CD4-positive, CD25-positive, alpha-beta regulatory T cell (primary cell): ENCODE results near the gene WDFY4. TPM values are rescaled to one million over a fixed set of nuclear protein-coding genes. Genes with fewer than 3 reads are reported as not detected.

Source experiments
- ATAC-seq, 2 donors: fragments of 150-1000 bp; cut with Tn5 transposase; one replicate each; pipeline ENCODE4 v1.10.0; 2021; ENCODE audit warnings: low read depth in 2 of 2, moderate number of reproducible peaks in 2 of 2, moderate library complexity in 1 of 2
- DNase-seq, 3 donors: peaks; one replicate each; pipeline versions ENCODE4 v3.0.0 to v3.0.0-alpha.2; 2012 to 2022; ENCODE audit warnings: mixed read lengths in 1 of 3
- H3K27ac ChIP-seq: one replicate; pipeline ENCODE4 v1.7.0; 2013; ENCODE audit warnings: mild to moderate bottlenecking, low read length; ENCODE audit not compliant: insufficient read depth, poor library complexity, severe bottlenecking
- H3K27me3 ChIP-seq: one replicate; pipeline ENCODE4 v1.7.0; 2013; ENCODE audit warnings: low read length; ENCODE audit not compliant: control insufficient read depth, insufficient read depth
- H3K36me3 ChIP-seq: one replicate; pipeline ENCODE4 v1.7.0; 2013; ENCODE audit warnings: mild to moderate bottlenecking, low read length, moderate library complexity; ENCODE audit not compliant: control insufficient read depth, insufficient read depth
- H3K4me1 ChIP-seq: 2 replicates; pipeline ENCODE4 v1.7.0; 2013; ENCODE audit warnings: mild to moderate bottlenecking, low read length; ENCODE audit not compliant: insufficient read depth, control insufficient read depth, poor library complexity, severe bottlenecking
- H3K4me3 ChIP-seq: one replicate; pipeline ENCODE4 v1.7.0; 2013; ENCODE audit warnings: low read depth, mild to moderate bottlenecking, low read length, moderate library complexity
- H3K9me3 ChIP-seq, 2 experiments: 1 replicate in 1 of 2; 2 replicates in 1 of 2; pipeline ENCODE4 v1.7.0; 2013; ENCODE audit warnings: low read length in 2 of 2, mild to moderate bottlenecking in 1 of 2, moderate library complexity in 1 of 2; ENCODE audit not compliant: control insufficient read depth in 2 of 2
- H3K27ac Mint-ChIP-seq, 3 donors: one replicate each; pipeline ENCODE4 v1.8.0; 2020 to 2022; ENCODE audit warnings: mild to moderate bottlenecking in 3 of 3, mixed read lengths in 3 of 3, moderate library complexity in 2 of 3
- H3K27me3 Mint-ChIP-seq: one replicate; pipeline ENCODE4 v1.8.0; 2022; ENCODE audit warnings: mild to moderate bottlenecking, mixed read lengths
- H3K36me3 Mint-ChIP-seq: one replicate; pipeline ENCODE4 v1.8.0; 2020; ENCODE audit warnings: mixed read lengths
- H3K4me1 Mint-ChIP-seq, 4 donors: one replicate each; pipeline ENCODE4 v1.8.0; 2020 to 2022; ENCODE audit warnings: mixed read lengths in 4 of 4, mild to moderate bottlenecking in 1 of 4
- H3K4me3 Mint-ChIP-seq, 4 donors: one replicate each; pipeline ENCODE4 v1.8.0; 2020 to 2022; ENCODE audit warnings: mild to moderate bottlenecking in 4 of 4, mixed read lengths in 4 of 4, moderate library complexity in 3 of 4
- H3K9me3 Mint-ChIP-seq, 7 donors: one replicate each; pipeline ENCODE4 v1.8.0; 2020 to 2022; ENCODE audit warnings: mixed read lengths in 7 of 7, mild to moderate bottlenecking in 3 of 7, moderate library complexity in 2 of 7
- polyA plus RNA-seq, 4 donors: library from polyadenylated mRNA; unstranded; fragments of 300-500 nt; fragmentation: Illumina TruSeq; gene quantifications; one replicate each; pipeline ENCODE4 v1.2.3, GENCODE V29; 2021
- total RNA-seq: library from RNA; stranded (reverse); gene quantifications from one replicate; pipeline ENCODE4 v1.2.3, GENCODE V29; 2022

The WDFY4 gene
- total and polyA plus RNA-seq, 5 donors from 2014 or later: 0.15 to 0.57 (median 0.34) TPM

- H3K27me3 Mint-ChIP-seq: no peaks in the 10 kb centered on the region
- Histone ChIP-seq H3K9me3 (no peaks in the 10 kb centered on the region), H3K4me1 (no peaks in the 10 kb centered on the region), H3K4me3 (no peak overlapping the region), H3K27ac (no peak overlapping the region), H3K27me3 (no peaks in the 10 kb centered on the region), H3K36me3 (no peaks in the 10 kb centered on the region)
- H3K9me3 Mint-ChIP-seq: peaks cover 0 to 2% (median 0%) of the 10 kb centered on the region in 7 donors
- H3K36me3 Mint-ChIP-seq: no peaks in the 10 kb centered on the region
- H3K27ac Mint-ChIP-seq: no peak overlapping the region
- ATAC-seq: no peak
- H3K4me1 Mint-ChIP-seq: no peaks in the 10 kb centered on the region
- no peak overlapping the region for H3K4me3 Mint-ChIP-seq
- DNase-seq: no peak
These were observed 39.5 kb downstream of the WDFY4 start for GRCh38 chr10:48724127-48724526.

- Histone ChIP-seq H3K4me1 (no peaks in the 10 kb centered on the region), H3K9me3 (no peaks in the 10 kb centered on the region), H3K27me3 (no peaks in the 10 kb centered on the region), H3K27ac (no peak overlapping the region), H3K36me3 (no peaks in the 10 kb centered on the region), H3K4me3 (no peak overlapping the region)
- Mint-ChIP-seq H3K36me3 (no peaks in the 10 kb centered on the region), H3K27ac (no peak overlapping the region), H3K27me3 (no peaks in the 10 kb centered on the region), H3K4me3 (no peak overlapping the region), H3K4me1 (no peaks in the 10 kb centered on the region), H3K9me3 (peaks cover 0 to 2% (median 0%) of the 10 kb centered on the region in 7 donors)
- ATAC-seq (no peak), DNase-seq (no peak)
These were observed 41.0 kb downstream of the WDFY4 start for GRCh38 chr10:48725708-48726107.

DNA sequence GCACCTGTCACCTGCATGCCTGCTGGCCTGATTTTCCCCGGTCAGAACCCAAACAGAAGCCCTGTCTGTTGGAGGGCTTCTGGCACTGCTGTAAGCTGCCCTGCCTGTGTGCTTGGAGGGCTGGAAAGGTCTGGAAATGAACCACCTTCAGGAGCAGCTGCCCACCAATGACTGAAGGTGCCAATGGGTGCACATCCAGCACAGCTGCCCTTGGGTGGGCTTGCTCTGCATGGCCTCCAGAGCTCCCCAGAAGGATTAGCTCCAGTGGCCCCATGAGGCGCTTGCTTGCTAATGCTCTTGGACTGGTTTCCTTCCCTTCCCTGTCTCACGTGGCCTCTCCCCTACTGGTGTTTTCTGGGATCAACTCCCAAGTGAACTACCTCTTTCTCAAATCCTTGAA lies 43.2 kb downstream of the WDFY4 start:
- no peaks in the 10 kb centered on the region for H3K4me1 Mint-ChIP-seq

GRCh38 chr10:48729222-48729621 lies 44.5 kb downstream of the WDFY4 start:
- no peaks in the 10 kb centered on the region for H3K36me3 ChIP-seq
- no peak overlapping the region for H3K4me3 Mint-ChIP-seq
- no peak overlapping the region for H3K27ac Mint-ChIP-seq
- no peaks in the 10 kb centered on the region for H3K36me3 Mint-ChIP-seq
- H3K27me3 Mint-ChIP-seq: no peaks in the 10 kb centered on the region
- H3K4me1 ChIP-seq: no peaks in the 10 kb centered on the region
- no peak overlapping the region for H3K4me3 ChIP-seq
- H3K9me3 Mint-ChIP-seq: peaks cover 0 to 2% (median 0%) of the 10 kb centered on the region in 7 donors
- no peaks in the 10 kb centered on the region for H3K27me3 ChIP-seq
- DNase-seq: no peak
- H3K4me1 Mint-ChIP-seq: no peaks in the 10 kb centered on the region
- no peak overlapping the region for H3K27ac ChIP-seq
- no peak for ATAC-seq
- no peaks in the 10 kb centered on the region for H3K9me3 ChIP-seq

More for the DNA sequence above, 43.2 kb downstream of the WDFY4 start:
- Histone ChIP-seq H3K36me3 (no peaks in the 10 kb centered on the region), H3K9me3 (no peaks in the 10 kb centered on the region), H3K27ac (no peak overlapping the region), H3K4me3 (no peak overlapping the region), H3K4me1 (no peaks in the 10 kb centered on the region), H3K27me3 (no peaks in the 10 kb centered on the region)
- no peaks in the 10 kb centered on the region for H3K27me3 Mint-ChIP-seq
- H3K27ac Mint-ChIP-seq: no peak overlapping the region
- no peak overlapping the region for H3K4me3 Mint-ChIP-seq
- H3K36me3 Mint-ChIP-seq: no peaks in the 10 kb centered on the region
- peaks cover 0 to 2% (median 0%) of the 10 kb centered on the region in 7 donors for H3K9me3 Mint-ChIP-seq
- DNase-seq (no peak), ATAC-seq (no peak)

DNA sequence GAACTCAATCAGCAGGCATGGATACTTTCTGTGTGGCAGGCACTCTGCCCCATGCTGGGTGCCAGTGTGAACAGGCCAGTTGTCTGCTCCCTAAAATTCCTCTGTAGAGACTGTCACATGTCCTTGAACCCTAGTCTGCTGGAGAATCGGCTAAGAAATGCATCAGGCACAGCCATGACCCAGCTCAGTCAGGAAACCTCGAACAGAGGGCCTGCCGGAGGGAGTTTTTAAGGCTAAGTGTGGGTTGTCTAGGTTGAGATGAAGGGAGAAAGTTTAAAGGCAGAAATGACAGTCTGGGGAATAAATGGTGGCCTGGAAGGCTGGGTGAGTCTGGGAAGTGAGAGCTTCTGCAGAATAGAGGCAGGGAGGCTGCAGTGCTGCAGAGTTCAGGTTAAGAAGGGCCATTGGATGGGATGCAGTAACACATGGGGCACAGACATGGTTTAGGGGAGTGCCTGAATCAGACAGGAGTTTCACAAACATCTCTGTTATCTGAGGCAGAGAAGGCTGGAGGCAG lies 45.3 kb downstream of the WDFY4 start:
- Histone ChIP-seq H3K36me3 (no peaks in the 10 kb centered on the region), H3K27ac (no peak overlapping the region), H3K27me3 (no peaks in the 10 kb centered on the region), H3K9me3 (no peaks in the 10 kb centered on the region), H3K4me1 (no peaks in the 10 kb centered on the region), H3K4me3 (no peak overlapping the region)
- DNase-seq (no peak), ATAC-seq (no peak)
- Mint-ChIP-seq H3K36me3 (no peaks in the 10 kb centered on the region), H3K9me3 (peaks cover 0 to 1% (median 0%) of the 10 kb centered on the region in 7 donors), H3K27me3 (no peaks in the 10 kb centered on the region), H3K27ac (no peak overlapping the region), H3K4me1 (no peaks in the 10 kb centered on the region), H3K4me3 (no peak overlapping the region)

GRCh38 chr10:48731141-48731540 lies 46.5 kb downstream of the WDFY4 start:
- Mint-ChIP-seq H3K4me3 (no peak overlapping the region), H3K9me3 (peaks cover 0 to 1% (median 0%) of the 10 kb centered on the region in 7 donors), H3K4me1 (no peaks in the 10 kb centered on the region), H3K27me3 (no peaks in the 10 kb centered on the region), H3K27ac (no peak overlapping the region), H3K36me3 (no peaks in the 10 kb centered on the region)
- no peaks in the 10 kb centered on the region for H3K4me1 ChIP-seq
- DNase-seq (no peak), ATAC-seq (no peak)
- no peak overlapping the region for H3K4me3 ChIP-seq
- no peaks in the 10 kb centered on the region for H3K36me3 ChIP-seq
- H3K27me3 ChIP-seq: no peaks in the 10 kb centered on the region
- no peak overlapping the region for H3K27ac ChIP-seq
- no peaks in the 10 kb centered on the region for H3K9me3 ChIP-seq

DNA sequence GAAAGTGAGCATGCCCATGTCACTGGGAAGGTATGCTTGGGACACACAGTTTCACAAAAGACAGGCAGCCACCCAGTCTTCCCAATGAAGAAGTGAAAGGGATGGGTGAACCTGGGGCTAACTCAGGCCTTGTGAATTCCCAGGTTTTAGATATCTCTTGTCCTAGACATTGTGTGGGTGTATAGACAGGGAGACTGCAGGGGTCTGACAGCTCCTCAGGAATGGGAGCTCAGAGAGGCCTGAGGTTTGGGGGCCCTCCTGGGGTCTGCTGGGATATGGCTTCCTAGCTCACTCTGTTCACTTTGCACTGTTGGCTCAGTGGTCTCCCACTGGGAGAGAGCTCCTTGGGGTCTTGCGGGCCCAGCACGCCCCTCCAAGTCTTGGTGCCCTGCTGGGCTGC lies 47.0 kb downstream of the WDFY4 start:
- Mint-ChIP-seq H3K4me1 (no peaks in the 10 kb centered on the region), H3K9me3 (peaks cover 0 to 1% (median 0%) of the 10 kb centered on the region in 7 donors), H3K27ac (no peak overlapping the region), H3K4me3 (no peak overlapping the region), H3K27me3 (no peaks in the 10 kb centered on the region), H3K36me3 (no peaks in the 10 kb centered on the region)
- ATAC-seq: no peak
- no peak overlapping the region for H3K27ac ChIP-seq
- no peaks in the 10 kb centered on the region for H3K9me3 ChIP-seq
- DNase-seq: no peak
- H3K4me1 ChIP-seq: no peaks in the 10 kb centered on the region
- no peak overlapping the region for H3K4me3 ChIP-seq
- H3K36me3 ChIP-seq: no peaks in the 10 kb centered on the region
- no peaks in the 10 kb centered on the region for H3K27me3 ChIP-seq

DNA sequence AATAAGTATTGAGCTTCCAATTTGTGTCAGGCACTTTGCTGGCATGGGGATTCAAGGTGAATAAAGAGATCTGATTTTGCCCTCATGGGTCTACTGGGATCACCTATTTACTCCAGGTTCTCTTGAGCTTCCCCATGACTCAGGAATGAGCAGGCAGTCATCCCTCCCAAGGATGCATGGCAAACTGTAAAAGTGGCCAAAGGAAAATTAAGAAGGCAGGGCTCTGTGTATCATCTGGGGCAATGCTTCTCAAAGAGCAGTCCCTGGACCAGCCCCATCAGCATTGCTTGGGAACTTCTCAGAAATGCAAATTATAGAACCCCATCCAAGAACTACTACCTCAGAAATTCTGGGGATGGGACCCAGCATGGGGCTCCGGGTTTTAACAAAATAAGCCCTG lies 48.7 kb downstream of the WDFY4 start:
- H3K9me3 Mint-ChIP-seq: no peaks in the 10 kb centered on the region
- H3K4me1 Mint-ChIP-seq: no peaks in the 10 kb centered on the region
- no peak for ATAC-seq

More for the DNA sequence above, 48.7 kb downstream of the WDFY4 start:
- no peaks in the 10 kb centered on the region for H3K36me3 Mint-ChIP-seq
- no peak overlapping the region for H3K4me3 Mint-ChIP-seq
- no peak for DNase-seq
- H3K27me3 Mint-ChIP-seq: peaks cover 4% of the 10 kb centered on the region
- no peaks in the 10 kb centered on the region for H3K9me3 ChIP-seq
- H3K4me3 ChIP-seq: no peak overlapping the region
- no peaks in the 10 kb centered on the region for H3K4me1 ChIP-seq
- no peaks in the 10 kb centered on the region for H3K36me3 ChIP-seq
- H3K27ac ChIP-seq: no peak overlapping the region
- no peak overlapping the region for H3K27ac Mint-ChIP-seq
- no peaks in the 10 kb centered on the region for H3K27me3 ChIP-seq
